CD8-positive, alpha-beta memory T cell (primary cell): Measurements from ENCODE around the gene ATRN. TPM values are rescaled to one million over a fixed set of nuclear protein-coding genes. Genes with fewer than 3 reads are reported as not detected.
"Not testable (repeated sequence)": the region's sequence is repeated elsewhere in the genome, so short reads cannot be mapped to it uniquely, and the experiment has no call there.

ENCODE experiments used
- CTCF ChIA-PET: fragments of 350-600 bp; sonication (Branson Sonifier 250); formaldehyde crosslinking; loops from one replicate; lab custom pipeline; 2021; ENCODE audit warnings: antibody characterized with exemption; lab: Charles Lee
- POLR2A ChIA-PET: fragments of 350-600 bp; sonication (Branson Sonifier 250); formaldehyde crosslinking; loops from one replicate; lab custom pipeline; 2021; ENCODE audit warnings: antibody characterized with exemption; lab: Charles Lee
- DNase-seq, 5 donors: peaks; one replicate each; pipeline versions ENCODE4 v3.0.0 to v3.0.0-alpha.2; 2020 to 2022; ENCODE audit warnings: mixed read lengths in 1 of 5
- H3K27ac ChIP-seq: one replicate; pipeline ENCODE4 v1.7.0; 2013; ENCODE audit warnings: low read depth, mild to moderate bottlenecking, low read length, moderate library complexity
- H3K27me3 ChIP-seq: 2 replicates; pipeline ENCODE4 v1.7.0; 2013; ENCODE audit warnings: low read length, mild to moderate bottlenecking; ENCODE audit not compliant: insufficient read depth, poor library complexity, severe bottlenecking
- H3K36me3 ChIP-seq: 2 replicates; pipeline ENCODE4 v1.7.0; 2013; ENCODE audit warnings: mild to moderate bottlenecking, low read length, moderate library complexity; ENCODE audit not compliant: insufficient read depth
- H3K4me1 ChIP-seq: 2 replicates; pipeline ENCODE4 v1.7.0; 2013; ENCODE audit warnings: mild to moderate bottlenecking, low read length, moderate library complexity; ENCODE audit not compliant: insufficient read depth
- H3K4me3 ChIP-seq: 2 replicates; pipeline ENCODE4 v1.7.0; 2013; ENCODE audit warnings: mild to moderate bottlenecking, low read length
- H3K9me3 ChIP-seq: 2 replicates; pipeline ENCODE4 v1.7.0; 2013; ENCODE audit warnings: mild to moderate bottlenecking, low read length
- H3K27ac Mint-ChIP-seq, 8 donors: one replicate each; pipeline ENCODE4 v1.8.0; 2020 to 2021; ENCODE audit warnings: mixed read lengths in 8 of 8, mild to moderate bottlenecking in 6 of 8, inconsistent platforms in 3 of 8, moderate library complexity in 3 of 8
- H3K27me3 Mint-ChIP-seq, 2 donors: one replicate each; pipeline ENCODE4 v1.8.0; 2020 to 2021; ENCODE audit warnings: mixed read lengths in 2 of 2, mild to moderate bottlenecking in 1 of 2, moderate library complexity in 1 of 2
- H3K36me3 Mint-ChIP-seq, 3 donors: one replicate each; pipeline ENCODE4 v1.8.0; 2020 to 2021; ENCODE audit warnings: mixed read lengths in 3 of 3, inconsistent platforms in 1 of 3, mild to moderate bottlenecking in 1 of 3
- H3K4me1 Mint-ChIP-seq, 3 donors: one replicate each; pipeline ENCODE4 v1.8.0; 2020 to 2021; ENCODE audit warnings: mixed read lengths in 3 of 3, inconsistent platforms in 1 of 3, mild to moderate bottlenecking in 1 of 3
- H3K4me3 Mint-ChIP-seq, 7 donors: one replicate each; pipeline ENCODE4 v1.8.0; 2020 to 2021; ENCODE audit warnings: mixed read lengths in 7 of 7, mild to moderate bottlenecking in 6 of 7, moderate library complexity in 4 of 7, inconsistent platforms in 2 of 7
- H3K9me3 Mint-ChIP-seq, 5 donors: one replicate each; pipeline ENCODE4 v1.8.0; 2020 to 2022; ENCODE audit warnings: mixed read lengths in 5 of 5, mild to moderate bottlenecking in 3 of 5, moderate library complexity in 2 of 5, inconsistent platforms in 1 of 5
- polyA plus RNA-seq: library from polyadenylated mRNA; unstranded; fragments of 300-500 nt; fragmentation: Illumina TruSeq; gene quantifications from one replicate; pipeline ENCODE4 v1.2.3, GENCODE V29; 2021
- total RNA-seq, 2 experiments: library from RNA; stranded (reverse); gene quantifications; one replicate each; pipeline ENCODE4 v1.2.3, GENCODE V29; 2021

The ATRN gene
- total and polyA plus RNA-seq, 3 experiments from 2014 or later: 9.4 to 11.2 (median 10.8) TPM

DNA sequence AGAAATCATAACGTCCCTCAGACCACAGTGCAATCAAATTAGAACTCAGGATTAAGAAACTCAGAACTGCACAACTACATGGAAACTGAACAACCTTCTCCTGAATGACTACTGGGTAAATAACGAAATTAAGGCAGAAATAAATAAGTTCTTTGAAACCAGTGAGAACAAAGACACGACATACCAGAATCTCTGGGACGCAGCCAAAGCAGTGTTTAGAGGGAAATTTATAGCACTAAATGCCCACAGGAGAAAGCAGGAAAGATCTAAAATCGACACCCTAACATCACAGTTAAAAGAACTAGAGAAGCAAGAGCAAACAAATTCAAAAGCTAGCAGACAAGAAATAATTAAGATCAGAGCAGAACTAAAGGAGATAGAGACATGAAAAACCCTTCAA lies 53.9 kb downstream of the ATRN start:
- POLR2A ChIA-PET, H3K36me3 ChIP-seq, H3K27me3 Mint-ChIP-seq, H3K27me3 ChIP-seq, DNase-seq, H3K27ac ChIP-seq, CTCF ChIA-PET, H3K4me1 ChIP-seq, H3K4me3 ChIP-seq, H3K4me3 Mint-ChIP-seq, H3K9me3 ChIP-seq: not testable (repeated sequence)
- peaks cover 5 to 15% (median 8%) of the 10 kb centered on the region in 5 donors for H3K9me3 Mint-ChIP-seq
- peak overlapping the region in 1 of 8 donors; percentile 85 for H3K27ac Mint-ChIP-seq
- peaks cover 8 to 38% (median 10%) of the 10 kb centered on the region in 3 donors for H3K36me3 Mint-ChIP-seq
- H3K4me1 Mint-ChIP-seq: peaks cover 1 to 21% (median 16%) of the 10 kb centered on the region in 3 donors

- Histone ChIP-seq H3K27ac (no peak overlapping the region), H3K4me3 (no peak overlapping the region), H3K4me1 (no peaks in the 10 kb centered on the region), H3K27me3 (no peaks in the 10 kb centered on the region), H3K36me3 (no peaks in the 10 kb centered on the region), H3K9me3 (no peaks in the 10 kb centered on the region)
- H3K9me3 Mint-ChIP-seq: no peaks in the 10 kb centered on the region
- H3K4me1 Mint-ChIP-seq: peaks cover 5 to 11% (median 10%) of the 10 kb centered on the region in 3 donors
- no peaks in the 10 kb centered on the region for H3K27me3 Mint-ChIP-seq
- no peak for DNase-seq
- H3K36me3 Mint-ChIP-seq: peaks cover 0 to 14% (median 4%) of the 10 kb centered on the region in 3 donors
- no peak overlapping the region for H3K4me3 Mint-ChIP-seq
- peak overlapping the region in 1 of 8 donors; percentile 33 for H3K27ac Mint-ChIP-seq
- POLR2A ChIA-PET: no interaction called here
- CTCF ChIA-PET: no interaction called here
These were observed 61.3 kb downstream of the ATRN start for GRCh38 chr20:3532089-3532615.

DNA sequence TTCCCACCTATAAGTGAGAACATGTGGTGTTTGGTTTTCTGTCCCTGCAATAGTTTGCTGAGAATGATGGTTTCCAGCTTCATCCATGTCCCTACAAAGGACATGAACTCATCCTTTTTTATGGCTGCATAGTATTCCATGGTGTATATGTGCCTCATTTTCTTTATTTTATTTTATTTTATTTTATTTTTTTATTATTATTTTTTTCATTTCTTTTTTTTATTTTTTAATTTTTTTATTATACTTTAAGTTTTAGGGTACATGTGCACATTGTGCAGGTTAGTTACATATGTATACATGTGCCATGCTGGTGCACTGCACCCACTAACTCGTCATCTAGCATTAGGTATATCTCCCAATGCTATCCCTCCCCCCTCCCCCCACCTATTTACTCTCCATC lies 66.9 kb downstream of the ATRN start:
- DNase-seq, H3K36me3 ChIP-seq, H3K4me3 ChIP-seq, H3K27me3 Mint-ChIP-seq, H3K4me1 ChIP-seq, H3K27ac ChIP-seq, H3K4me3 Mint-ChIP-seq, CTCF ChIA-PET, H3K9me3 ChIP-seq, POLR2A ChIA-PET, H3K9me3 Mint-ChIP-seq, H3K27ac Mint-ChIP-seq, H3K27me3 ChIP-seq, H3K4me1 Mint-ChIP-seq: not testable (repeated sequence)
- peaks cover 4 to 48% (median 17%) of the 10 kb centered on the region in 3 donors for H3K36me3 Mint-ChIP-seq

DNA sequence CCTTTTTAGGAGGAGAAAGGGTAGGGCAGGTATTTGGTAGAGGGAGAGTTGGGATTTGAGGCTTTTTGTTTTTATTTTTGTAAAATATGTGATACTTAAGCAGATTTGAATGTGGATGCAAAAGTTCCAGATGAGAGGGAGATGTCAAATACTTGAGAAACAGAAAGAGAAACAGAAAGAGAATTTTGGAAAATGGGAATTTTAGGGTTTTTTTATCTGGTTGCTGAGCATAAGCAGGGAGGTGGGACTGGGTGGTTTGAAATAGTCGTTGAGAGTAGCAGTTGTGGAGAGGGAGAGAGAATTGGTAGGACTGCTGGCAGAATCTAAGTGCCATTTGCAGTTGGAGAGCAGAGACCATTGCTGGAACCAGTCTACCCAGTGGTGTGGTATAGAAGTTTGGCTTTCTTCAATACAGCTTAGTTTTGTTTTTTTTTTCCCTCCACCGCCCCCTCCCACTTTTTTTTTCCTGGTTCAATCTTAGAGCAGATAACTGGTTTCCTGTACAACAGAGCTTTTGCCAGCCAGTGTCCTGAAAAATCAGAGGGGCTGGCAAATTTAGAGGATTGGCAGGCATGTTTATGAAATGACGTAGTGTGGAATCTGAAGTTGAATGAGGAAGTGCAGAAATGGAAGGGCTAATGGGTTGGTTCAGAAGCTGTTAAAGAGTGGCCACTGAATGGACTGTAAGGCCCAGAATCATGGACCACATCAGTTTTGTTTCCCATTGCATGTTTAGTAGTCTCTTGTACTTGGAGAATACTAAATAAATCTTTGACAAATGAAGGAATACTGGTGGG lies 68.7 kb downstream of the ATRN start:
- H3K27me3 ChIP-seq: no peaks in the 10 kb centered on the region
- no peaks in the 10 kb centered on the region for H3K9me3 ChIP-seq
- H3K4me1 ChIP-seq: no peaks in the 10 kb centered on the region
- H3K4me3 ChIP-seq: no peak overlapping the region
- Mint-ChIP-seq H3K36me3 (peaks cover 4 to 54% (median 17%) of the 10 kb centered on the region in 3 donors), H3K27ac (peak overlapping the region in 2 of 8 donors; percentile 1 to 30), H3K27me3 (no peaks in the 10 kb centered on the region), H3K4me3 (no peak overlapping the region), H3K4me1 (peaks cover 0 to 3% (median 0%) of the 10 kb centered on the region in 3 donors), H3K9me3 (peaks cover 0 to 2% (median 0%) of the 10 kb centered on the region in 5 donors)
- ChIA-PET CTCF (no interaction called here), POLR2A (no interaction called here)
- no peaks in the 10 kb centered on the region for H3K36me3 ChIP-seq
- no peak for DNase-seq
- no peak overlapping the region for H3K27ac ChIP-seq

- Mint-ChIP-seq H3K9me3 (peaks cover 0 to 2% (median 0%) of the 10 kb centered on the region in 5 donors), H3K36me3 (peaks cover 5 to 60% (median 20%) of the 10 kb centered on the region in 3 donors), H3K27me3 (no peaks in the 10 kb centered on the region), H3K27ac (no peak overlapping the region), H3K4me3 (no peak overlapping the region), H3K4me1 (peaks cover 0 to 3% (median 0%) of the 10 kb centered on the region in 3 donors)
- Histone ChIP-seq H3K36me3 (no peaks in the 10 kb centered on the region), H3K27me3 (no peaks in the 10 kb centered on the region), H3K9me3 (no peaks in the 10 kb centered on the region), H3K4me3 (no peak overlapping the region), H3K4me1 (no peaks in the 10 kb centered on the region), H3K27ac (no peak overlapping the region)
- ChIA-PET CTCF (no interaction called here), POLR2A (no interaction called here)
- no peak for DNase-seq
These were observed 71.3 kb downstream of the ATRN start for GRCh38 chr20:3541887-3542721.

DNA sequence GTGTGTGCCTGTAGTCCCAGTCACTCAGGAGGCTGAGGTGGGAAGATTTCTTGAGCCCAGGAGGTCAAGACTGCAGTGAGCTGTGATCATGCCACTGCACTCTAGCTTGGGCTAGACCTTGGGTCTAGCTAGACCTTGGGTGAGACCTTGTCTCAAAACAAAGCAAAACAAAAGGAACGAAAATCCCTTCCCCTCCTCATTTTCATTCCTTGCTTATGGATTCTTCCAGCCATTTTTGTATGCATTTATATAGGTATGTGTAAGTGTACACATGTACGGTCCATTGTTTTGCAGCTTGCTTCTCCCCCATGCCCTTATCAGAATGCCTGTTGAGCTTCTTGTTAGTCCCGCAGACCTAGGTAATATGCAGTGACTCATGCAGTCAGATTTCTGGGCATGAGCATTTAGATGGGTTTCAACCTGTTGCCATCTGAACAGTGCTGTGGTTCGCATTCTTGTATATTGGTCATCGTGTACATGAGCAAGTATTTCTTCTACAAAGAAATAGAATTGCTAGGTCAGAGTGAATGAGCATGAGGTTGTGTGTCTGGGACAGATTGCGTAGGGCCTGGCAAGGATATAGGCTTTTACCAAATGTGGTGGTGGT lies 73.2 kb downstream of the ATRN start:
- no peaks in the 10 kb centered on the region for H3K36me3 ChIP-seq
- no peaks in the 10 kb centered on the region for H3K4me1 ChIP-seq
- no peak overlapping the region for H3K4me3 ChIP-seq
- Mint-ChIP-seq H3K4me3 (no peak overlapping the region), H3K4me1 (peaks cover 0 to 3% (median 0%) of the 10 kb centered on the region in 3 donors), H3K27me3 (no peaks in the 10 kb centered on the region), H3K27ac (peak overlapping the region in 1 of 8 donors; percentile 47), H3K9me3 (no peaks in the 10 kb centered on the region), H3K36me3 (peaks cover 6 to 56% (median 18%) of the 10 kb centered on the region in 3 donors)
- ChIA-PET POLR2A (no interaction called here), CTCF (no interaction called here)
- no peaks in the 10 kb centered on the region for H3K9me3 ChIP-seq
- H3K27ac ChIP-seq: no peak overlapping the region
- no peak for DNase-seq
- no peaks in the 10 kb centered on the region for H3K27me3 ChIP-seq

- Mint-ChIP-seq H3K36me3 (peaks cover 6 to 60% (median 12%) of the 10 kb centered on the region in 3 donors), H3K9me3 (no peaks in the 10 kb centered on the region), H3K4me1 (peaks cover 0 to 1% (median 0%) of the 10 kb centered on the region in 3 donors), H3K4me3 (no peak overlapping the region), H3K27ac (no peak overlapping the region), H3K27me3 (no peaks in the 10 kb centered on the region)
- ChIA-PET POLR2A (interaction anchor here (0.5 kb wide), 1 partner anchor 620 kb away, joined by 3 read pairs; no protein-coding TSS in a partner anchor), CTCF (no interaction called here)
- H3K4me1 ChIP-seq: no peaks in the 10 kb centered on the region
- no peaks in the 10 kb centered on the region for H3K9me3 ChIP-seq
- H3K36me3 ChIP-seq: no peaks in the 10 kb centered on the region
- DNase-seq: no peak
- no peaks in the 10 kb centered on the region for H3K27me3 ChIP-seq
- H3K4me3 ChIP-seq: no peak overlapping the region
- no peak overlapping the region for H3K27ac ChIP-seq
These were observed 74.6 kb downstream of the ATRN start for GRCh38 chr20:3545401-3545925.
